DMS 273 (cell line): ENCODE data around the gene SLC7A1.

Source experiments
- DNase-seq: peaks from one replicate; lab custom pipeline; 2025; ENCODE audit not compliant: unreplicated experiment; lab: John Stamatoyannopoulos, UW

Gene SLC7A1

DNA sequence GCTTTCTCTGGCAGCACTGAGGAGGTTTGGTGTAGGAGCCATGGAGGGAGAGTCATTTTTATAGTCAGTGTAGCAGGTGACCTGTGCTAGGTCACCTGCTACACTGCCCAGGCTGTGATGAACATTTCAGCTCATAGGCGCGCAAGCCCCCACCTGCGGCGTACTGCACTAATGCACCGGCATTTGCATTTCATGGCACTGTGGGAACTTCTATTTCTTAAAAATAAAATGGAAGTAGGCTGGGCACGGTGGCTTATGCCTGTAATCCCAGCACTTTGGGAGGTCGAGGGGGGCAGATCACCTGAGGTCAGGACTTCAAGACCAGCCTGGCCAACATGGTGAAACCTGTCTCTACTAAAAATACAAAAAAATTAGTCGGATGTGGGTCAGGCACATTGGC, 101.0 kb downstream of the SLC7A1 start:
- no peak for DNase-seq

DNA sequence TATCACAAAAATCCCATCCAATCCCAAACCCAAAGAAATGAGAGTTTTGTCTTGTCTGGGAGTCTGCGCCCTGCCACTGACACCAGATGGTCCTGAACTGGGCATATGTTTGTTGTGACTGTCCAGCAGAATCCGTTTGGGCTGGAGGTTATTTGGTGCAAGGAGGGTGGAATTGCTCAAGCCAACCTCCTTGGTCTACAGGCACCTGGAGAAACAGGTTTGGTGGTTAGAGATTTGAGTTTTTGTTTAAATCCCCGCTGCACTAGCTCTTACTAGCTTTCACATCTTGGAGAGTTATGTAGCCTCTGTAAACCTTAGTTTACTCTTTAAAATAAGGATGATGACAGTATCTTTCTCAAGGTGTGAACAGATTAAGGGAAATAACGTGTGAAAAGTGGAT, 101.7 kb downstream of the SLC7A1 start:
- no peak for DNase-seq

DNA sequence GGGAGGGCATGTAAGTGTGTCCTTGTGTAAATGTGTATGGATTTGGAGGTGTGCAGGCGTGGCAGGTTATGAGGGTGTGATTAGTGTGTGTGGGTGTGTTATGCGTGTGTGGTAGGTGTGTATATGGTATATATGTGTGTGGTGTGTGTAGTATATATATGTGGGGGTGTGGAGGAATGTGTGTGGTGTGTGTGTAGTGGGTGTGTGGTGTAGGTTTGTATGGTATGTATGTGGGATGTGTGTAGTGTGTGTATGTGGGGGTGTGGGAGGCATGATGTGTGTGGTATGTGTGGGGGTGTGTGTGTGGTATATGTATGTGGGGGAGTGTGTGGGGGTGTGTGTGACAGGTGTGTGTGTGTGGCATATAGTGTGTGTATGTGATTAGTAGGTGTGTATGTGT, 104.2 kb downstream of the SLC7A1 start:
- no peak for DNase-seq

GRCh38 chr13:29490561-29490885, 105.0 kb downstream of the SLC7A1 start:
- DNase-seq = no peak

DNA sequence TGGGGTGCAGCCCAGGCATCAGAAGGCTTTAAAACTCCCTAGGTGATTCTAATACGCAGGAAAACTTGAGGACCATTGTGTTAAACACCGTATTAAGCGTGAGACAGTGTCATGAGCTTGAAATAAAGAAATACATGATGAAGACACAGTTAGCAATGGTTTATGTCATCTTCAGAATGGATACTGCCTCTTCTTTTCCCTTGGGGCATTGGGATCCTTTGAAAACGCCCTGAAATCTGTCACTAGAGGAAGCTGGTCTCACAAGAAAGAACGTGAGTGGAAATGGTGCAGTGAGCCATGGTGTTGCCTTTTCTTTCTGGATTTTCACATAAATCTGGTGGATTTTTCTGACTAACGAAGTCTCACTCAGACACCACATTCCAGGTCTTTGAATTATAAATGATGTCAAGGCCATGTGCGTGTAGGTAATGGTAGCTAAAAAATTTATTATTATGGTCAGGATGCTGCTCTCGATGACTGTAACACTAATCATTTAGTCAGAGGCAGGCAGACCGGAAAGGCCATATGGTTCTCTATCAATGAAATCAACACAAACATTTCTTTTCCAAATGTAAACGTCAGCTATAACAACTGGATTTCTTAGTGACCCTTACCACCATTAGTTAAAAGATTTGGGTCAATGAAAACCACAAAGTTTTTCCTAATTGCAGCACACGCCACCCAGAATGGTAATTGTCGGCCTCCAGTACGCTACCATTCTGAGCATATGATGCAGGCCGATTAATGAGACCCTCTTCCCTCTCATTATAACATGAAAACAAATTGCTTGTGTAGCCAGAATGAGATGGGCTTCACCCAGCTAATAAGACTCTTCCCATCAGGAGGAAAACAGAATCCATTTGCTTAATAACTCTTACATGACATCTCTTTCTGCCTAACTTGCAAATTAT, 105.6 kb downstream of the SLC7A1 start:
- no peak for DNase-seq

DNA sequence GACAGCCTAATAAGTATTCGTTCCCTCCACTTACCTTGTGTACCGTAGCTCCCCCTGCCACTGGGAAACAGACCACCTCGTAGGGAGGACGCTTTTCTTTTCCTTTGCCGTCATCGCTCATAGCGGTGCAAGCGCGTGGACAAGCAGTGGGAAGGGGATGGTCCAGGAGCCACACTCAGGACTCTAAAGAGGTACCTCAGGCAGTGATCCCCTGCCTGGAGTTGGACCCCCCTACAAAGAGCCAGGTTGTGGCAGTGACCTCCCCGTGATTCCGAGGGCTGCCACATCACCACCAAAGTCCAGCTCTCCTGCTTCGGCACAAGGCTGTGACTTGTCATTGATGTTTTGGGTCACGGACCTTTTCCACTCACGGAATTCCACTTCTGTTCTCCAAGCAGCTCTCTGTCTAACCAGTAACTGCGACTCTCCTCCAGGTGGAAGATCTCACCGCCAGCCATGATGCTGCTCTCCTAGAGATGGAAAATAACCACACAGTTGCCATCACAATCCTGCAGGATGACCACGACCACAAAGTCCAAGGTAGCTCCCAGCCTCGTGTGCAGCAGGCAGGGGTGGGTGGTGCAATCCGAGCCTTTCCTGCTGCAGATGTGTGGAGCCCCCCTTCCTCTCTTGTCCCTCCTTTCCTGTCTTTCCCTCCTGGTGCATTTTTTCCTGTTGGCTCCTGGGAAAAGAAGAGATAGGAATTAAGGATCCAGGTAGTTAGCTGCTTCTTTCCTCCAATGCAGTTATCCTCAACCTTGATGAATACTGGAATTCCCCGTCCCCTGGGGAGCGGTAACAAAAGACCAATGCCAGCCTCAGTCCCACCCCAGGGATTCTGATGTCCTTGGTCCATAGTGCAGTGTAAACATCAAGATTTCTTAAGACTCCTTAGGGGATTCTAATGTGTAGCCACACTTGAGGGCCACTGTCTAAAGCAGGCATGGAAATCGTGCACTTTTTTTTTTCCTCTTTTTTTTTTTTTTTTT, 107.7 kb downstream of the SLC7A1 start:
- no peak for DNase-seq

- DNase-seq = no peak
Measured at GRCh38 chr13:29486551-29486950, 108.9 kb downstream of the SLC7A1 start.

DNA sequence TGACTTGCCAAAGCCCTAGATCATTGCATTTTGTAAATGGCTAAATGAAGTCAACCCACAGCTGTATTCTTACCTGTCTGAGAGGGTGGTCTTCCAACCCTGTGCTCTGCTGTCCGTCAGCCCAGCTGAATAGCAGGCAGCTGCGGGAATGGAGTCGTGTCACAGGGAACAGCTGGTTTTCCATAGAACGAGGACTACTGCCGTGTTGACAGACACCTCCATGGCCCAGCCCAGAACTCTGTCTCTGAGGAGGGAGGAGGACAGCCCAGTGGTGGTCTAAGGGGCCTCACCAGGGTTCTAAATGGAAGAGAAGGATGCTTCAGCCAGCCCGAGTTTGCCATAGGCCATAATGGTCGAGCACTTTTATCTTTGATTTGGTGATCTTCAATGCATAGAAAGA, 110.7 kb downstream of the SLC7A1 start:
- DNase-seq = no peak

DNA sequence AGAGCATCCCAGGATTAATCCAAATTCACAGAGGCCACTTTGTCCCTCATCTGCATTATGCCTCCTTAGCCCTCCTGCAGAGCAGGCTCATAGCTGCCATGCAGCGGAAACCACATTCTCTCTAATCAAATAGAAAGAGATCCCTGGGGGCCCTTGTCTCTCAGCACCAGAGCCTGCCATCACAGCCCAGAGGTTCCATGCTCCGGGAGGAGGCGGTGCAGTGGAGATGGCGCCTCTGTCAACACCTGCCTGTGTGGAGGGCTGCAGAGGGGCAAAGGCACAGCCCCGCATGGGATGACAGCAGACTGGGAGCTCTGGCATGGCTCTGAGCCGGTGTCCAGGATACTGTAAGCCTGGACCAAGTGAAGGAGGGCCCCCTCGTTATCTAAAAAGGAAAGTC, 111.3 kb downstream of the SLC7A1 start:
- DNase-seq = no peak

DNA sequence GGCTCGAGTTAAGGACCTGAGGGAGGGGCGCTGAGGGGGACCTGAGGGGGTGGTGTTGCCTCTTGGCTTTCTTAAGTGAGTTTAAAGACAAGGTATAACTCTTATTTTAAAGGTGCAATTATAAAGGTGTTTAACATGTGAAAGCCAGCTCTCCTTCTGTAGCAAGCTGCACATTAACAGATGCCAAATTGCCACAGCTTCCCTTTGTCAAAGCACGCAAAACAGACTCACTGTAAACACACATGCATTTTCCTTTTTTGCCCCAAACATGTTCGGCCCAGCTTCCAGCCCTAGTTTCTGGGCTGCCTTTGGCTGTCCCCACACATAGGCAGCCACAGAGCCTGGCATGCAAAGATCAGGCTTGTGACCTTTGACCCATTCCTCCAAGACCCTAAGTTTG, 111.9 kb downstream of the SLC7A1 start:
- no peak for DNase-seq

- DNase-seq = no peak
Measured at GRCh38 chr13:29483211-29483610, 112.3 kb downstream of the SLC7A1 start.

DNA sequence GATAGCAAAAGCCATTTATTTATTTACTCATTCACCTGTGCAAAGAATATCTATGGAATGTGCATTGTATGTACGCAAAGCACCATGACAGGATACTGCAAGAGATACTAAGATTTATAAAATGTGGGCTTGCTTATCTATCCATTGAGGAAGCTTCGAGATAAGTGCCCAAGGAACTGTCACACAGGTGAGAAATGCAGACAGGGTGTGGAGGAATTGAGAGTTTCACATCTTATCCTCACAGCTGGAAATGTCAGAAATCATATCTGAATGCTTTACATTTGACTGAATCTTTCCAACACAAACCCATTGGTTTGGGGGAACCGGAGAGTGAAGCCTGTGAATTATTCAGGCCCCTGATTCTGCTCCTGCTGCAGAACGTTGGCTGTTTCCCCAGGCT, 113.0 kb downstream of the SLC7A1 start:
- no peak for DNase-seq

GRCh38 chr13:29481603-29482002, 113.9 kb downstream of the SLC7A1 start:
- no peak for DNase-seq

- DNase-seq = no peak
Measured at GRCh38 chr13:29480893-29481525, 114.5 kb downstream of the SLC7A1 start.

- DNase-seq = no peak
Measured at GRCh38 chr13:29479716-29480492, 115.6 kb downstream of the SLC7A1 start.

DNA sequence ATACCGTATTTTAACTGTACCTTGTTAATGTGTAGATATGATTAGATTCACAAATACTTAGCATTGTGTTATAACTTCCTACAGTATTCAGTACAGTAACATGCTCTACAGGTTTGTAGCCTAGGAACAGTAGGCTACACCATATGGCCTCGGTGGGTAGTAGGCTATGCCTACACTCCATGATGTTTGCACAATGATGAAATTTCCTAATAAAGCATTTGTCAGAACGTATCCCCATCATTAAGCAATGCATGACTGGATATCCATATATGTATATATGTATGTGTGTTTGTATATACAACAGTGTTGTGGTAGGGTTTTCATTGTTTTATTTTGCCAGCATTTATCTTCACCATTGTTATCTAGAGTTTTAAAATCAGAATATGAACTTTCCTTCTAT, 119.4 kb downstream of the SLC7A1 start:
- DNase-seq = no peak

DNA sequence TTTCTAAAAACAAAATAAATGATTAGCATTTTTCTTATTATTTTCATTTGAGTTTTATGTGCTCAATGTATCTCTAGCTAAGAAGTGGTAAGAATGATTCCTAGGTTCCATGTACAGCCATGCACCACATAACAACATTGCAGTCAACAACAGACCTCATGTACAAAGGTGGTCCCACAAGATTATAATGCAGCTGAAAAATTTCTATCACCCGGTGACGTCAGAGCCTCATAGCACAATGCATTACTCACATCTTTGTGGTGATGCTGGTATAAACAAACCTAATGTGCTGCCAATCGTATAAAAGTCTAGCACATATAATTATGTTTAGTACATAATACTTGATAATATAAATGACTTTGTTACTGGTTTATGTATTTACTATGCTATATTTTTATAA, 120.5 kb downstream of the SLC7A1 start:
- DNase-seq = no peak

DNA sequence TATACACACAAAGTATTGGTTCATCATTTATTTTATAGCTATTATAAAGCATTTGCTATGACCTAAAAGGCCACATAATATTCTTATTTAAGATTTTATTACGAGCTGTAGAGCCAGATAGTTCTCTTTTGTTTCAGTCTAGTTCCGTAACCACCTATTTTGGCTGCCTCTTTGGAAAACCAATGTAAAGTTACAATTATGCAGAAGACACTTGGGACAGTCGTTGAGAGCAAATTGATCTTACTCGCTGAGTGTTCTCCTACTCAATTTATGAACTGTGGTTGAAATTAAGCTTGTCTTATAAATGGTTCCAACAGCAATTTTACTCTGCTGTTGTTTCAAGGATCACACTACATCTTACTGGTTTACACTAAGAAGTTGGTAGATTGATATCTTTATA, 122.3 kb downstream of the SLC7A1 start:
- no peak for DNase-seq

GRCh38 chr13:29472332-29472961, 123.0 kb downstream of the SLC7A1 start:
- DNase-seq = peak; percentile 71

GRCh38 chr13:29471551-29471950, 123.9 kb downstream of the SLC7A1 start:
- no peak for DNase-seq
